Right renal cortex interstitium (tissue), 3 donors: ENCODE data around the gene CELA3B. TPM values are rescaled to one million over a fixed set of nuclear protein-coding genes. Genes with fewer than 3 reads are reported as not detected.
"Not testable (repeated sequence)": the region's sequence is repeated elsewhere in the genome, so short reads cannot be mapped to it uniquely, and the experiment has no call there.

Experiments
- DNase-seq, 3 donors: peaks; one replicate each; pipeline ENCODE4 v3.0.0-alpha.2; 2013; ENCODE audit warnings: low read depth in 3 of 3, low spot score in 2 of 3
- polyA plus RNA-seq, 3 donors: library from polyadenylated mRNA; unstranded; fragments of 120-200 nt; gene quantifications; one replicate each; pipeline ENCODE4 v1.2.1, GENCODE V29; 2013; ENCODE audit not compliant: insufficient read length in 3 of 3

The CELA3B gene
- polyA plus RNA-seq, 3 donors, result not detected

GRCh38 chr1:22005261-22006149 is 28.7 kb downstream of the CELA3B start:
- not testable (repeated sequence) for DNase-seq

GRCh38 chr1:22006736-22007135 is 29.9 kb downstream of the CELA3B start:
- DNase-seq, result not testable (repeated sequence)

- DNase-seq, result not testable (repeated sequence)
Observed at GRCh38 chr1:22007262-22007661, 30.4 kb downstream of the CELA3B start.

- not testable (repeated sequence) for DNase-seq
Observed at GRCh38 chr1:22009566-22009965, 32.7 kb downstream of the CELA3B start.

- DNase-seq, result not testable (repeated sequence)
Observed at GRCh38 chr1:22012752-22013151, 35.9 kb downstream of the CELA3B start.

- not testable (repeated sequence) for DNase-seq
Observed at GRCh38 chr1:22014575-22015206, 37.9 kb downstream of the CELA3B start.

GRCh38 chr1:22018583-22019559 is 42.0 kb downstream of the CELA3B start:
- no peak for DNase-seq

- no peak for DNase-seq
Observed at GRCh38 chr1:22021061-22021460, 44.2 kb downstream of the CELA3B start.

GRCh38 chr1:22024485-22025367 is 47.9 kb downstream of the CELA3B start:
- DNase-seq, result peak in 1 of 3 donors; percentile 87

- DNase-seq, result peak; percentile 72 to 85 (median 84)
Observed at GRCh38 chr1:22025368-22026155, 48.7 kb downstream of the CELA3B start.

- DNase-seq, result no peak
Observed at GRCh38 chr1:22026924-22027289, 50.1 kb downstream of the CELA3B start.

- DNase-seq, result no peak
Observed at GRCh38 chr1:22030057-22030456, 53.2 kb downstream of the CELA3B start.

GRCh38 chr1:22030473-22030872 is 53.7 kb downstream of the CELA3B start:
- no peak for DNase-seq

GRCh38 chr1:22031214-22031962 is 54.6 kb downstream of the CELA3B start:
- no peak for DNase-seq

GRCh38 chr1:22034834-22035233 is 58.0 kb downstream of the CELA3B start:
- DNase-seq, result not testable (repeated sequence)

- DNase-seq, result no peak
Observed at GRCh38 chr1:22037520-22037919, 60.7 kb downstream of the CELA3B start.

- no peak for DNase-seq
Observed at GRCh38 chr1:22038036-22038435, 61.2 kb downstream of the CELA3B start.
